ENCODE data around the gene CALHM1.
A peak's percentile ranks its signal among the peaks of the same experiment; 100 is the strongest.
"Not testable (repeated sequence)": the region's sequence is repeated elsewhere in the genome, so short reads cannot be mapped to it uniquely, and the experiment has no call there.

The CALHM1 gene, protein sequence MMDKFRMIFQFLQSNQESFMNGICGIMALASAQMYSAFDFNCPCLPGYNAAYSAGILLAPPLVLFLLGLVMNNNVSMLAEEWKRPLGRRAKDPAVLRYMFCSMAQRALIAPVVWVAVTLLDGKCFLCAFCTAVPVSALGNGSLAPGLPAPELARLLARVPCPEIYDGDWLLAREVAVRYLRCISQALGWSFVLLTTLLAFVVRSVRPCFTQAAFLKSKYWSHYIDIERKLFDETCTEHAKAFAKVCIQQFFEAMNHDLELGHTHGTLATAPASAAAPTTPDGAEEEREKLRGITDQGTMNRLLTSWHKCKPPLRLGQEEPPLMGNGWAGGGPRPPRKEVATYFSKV

GRCh38 chr10:103458720-103459119, at the start of gene CALHM1:
Gene CALHM1 (minus strand): TSS chr10:103458900. CDS start chr10:103458751, 149 bp downstream.
- Histone ChIP-seq H3K9me3 (ENCODE audit: control insufficient read depth, insufficient read depth, low read length) (no peaks in the 10 kb centered on the region), H3K36me3 (ENCODE audit: insufficient read depth, low read length) (no peaks in the 10 kb centered on the region), H3K4me1 (ENCODE audit: insufficient read depth, low read length) (no peaks in the 10 kb centered on the region; the same call in 1 of the 2 replicates), H3K9ac (ENCODE audit: low read depth, low read length) (no peak within 1 kb of the TSS)

DNA sequence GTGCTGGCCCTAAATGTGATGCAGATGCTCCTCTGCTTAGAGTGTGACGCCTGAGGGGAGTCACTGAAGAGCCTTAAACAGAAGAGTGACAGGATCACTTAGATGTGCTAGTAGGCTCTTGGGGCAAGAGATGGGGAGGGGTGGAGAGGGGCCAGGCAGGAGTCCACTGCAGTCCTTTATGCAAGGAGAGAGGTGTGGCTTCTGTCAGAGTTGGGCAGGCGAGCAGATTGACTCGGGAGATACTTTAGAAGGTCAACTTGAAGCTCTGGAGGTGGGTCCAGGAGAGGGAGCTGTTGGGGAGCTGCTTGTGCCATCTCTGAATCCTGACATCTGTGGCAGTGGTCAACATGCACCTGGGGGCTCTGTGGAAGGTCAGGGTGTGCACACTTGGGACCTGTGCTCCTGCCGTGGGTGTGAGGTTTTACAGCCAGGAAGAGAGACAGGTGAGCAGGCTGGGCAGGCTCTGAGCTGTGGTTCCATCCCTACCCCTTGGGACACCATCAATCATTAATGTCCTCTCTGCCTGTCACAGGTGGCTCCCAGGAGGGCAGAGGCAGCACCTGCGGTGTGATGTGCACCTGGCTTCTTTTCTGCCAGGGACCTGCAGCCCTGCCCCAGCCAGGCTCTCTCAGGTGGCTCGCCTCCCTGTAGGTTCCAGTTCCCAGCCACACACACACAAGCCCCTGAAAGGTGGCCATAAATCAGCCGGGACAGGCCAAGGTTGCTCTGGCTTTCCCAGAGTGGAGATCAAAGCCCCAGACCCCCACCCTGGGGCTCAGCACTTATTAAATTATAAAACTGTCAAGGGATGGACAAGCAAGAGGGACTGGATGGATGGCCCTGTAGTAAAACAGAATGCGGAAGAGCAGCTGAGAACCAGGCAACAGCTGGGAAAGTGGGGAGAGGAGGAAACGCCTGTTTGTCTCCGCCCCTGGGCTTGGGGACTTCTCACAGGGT, 48.8 kb upstream of the CALHM1 start:
- H3K36me3 ChIP-seq (ENCODE audit: insufficient read depth, low read length): no peaks in the 10 kb centered on the region; the same call in 1 of the 2 replicates
- H3K9me3 ChIP-seq (ENCODE audit: control insufficient read depth, insufficient read depth, low read length): no peaks in the 10 kb centered on the region
- no peak overlapping the region for H3K9ac ChIP-seq (ENCODE audit: low read depth, low read length)
- peaks cover 16% of the 10 kb centered on the region; the same call in 1 of the 2 replicates for H3K4me1 ChIP-seq (ENCODE audit: insufficient read depth, low read length)

DNA sequence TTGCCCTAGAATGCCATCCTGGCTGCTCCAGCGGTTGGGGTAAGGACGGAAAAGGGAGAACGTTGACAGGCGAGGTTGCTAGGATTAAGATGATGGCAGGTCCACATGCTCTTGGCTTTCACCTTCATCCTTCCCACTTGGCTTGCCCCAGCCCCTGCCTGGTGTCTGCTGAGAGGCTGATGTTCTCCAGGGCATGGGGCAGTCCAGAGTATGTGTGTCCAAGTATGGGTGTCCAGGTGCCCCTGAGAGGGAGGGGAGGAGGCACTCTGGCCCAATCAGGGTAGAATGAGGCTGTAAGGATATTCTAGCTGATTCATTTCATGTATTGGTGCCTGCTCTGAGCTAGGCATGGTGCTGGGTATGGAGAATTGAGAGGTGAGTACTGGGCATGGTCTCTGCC, 47.4 kb upstream of the CALHM1 start:
- Histone ChIP-seq H3K4me1 (ENCODE audit: insufficient read depth, low read length) (peaks cover 15% of the 10 kb centered on the region; the same call in 1 of the 2 replicates), H3K9me3 (ENCODE audit: control insufficient read depth, insufficient read depth, low read length) (no peaks in the 10 kb centered on the region), H3K36me3 (ENCODE audit: insufficient read depth, low read length) (no peaks in the 10 kb centered on the region; the same call in 1 of the 2 replicates), H3K9ac (ENCODE audit: low read depth, low read length) (no peak overlapping the region)

GRCh38 chr10:103504181-103504783, 45.6 kb upstream of the CALHM1 start:
- H3K36me3 ChIP-seq (ENCODE audit: insufficient read depth, low read length): no peaks in the 10 kb centered on the region
- H3K9me3 ChIP-seq (ENCODE audit: control insufficient read depth, insufficient read depth, low read length): no peaks in the 10 kb centered on the region
- H3K4me1 ChIP-seq (ENCODE audit: insufficient read depth, low read length): peaks cover 31% of the 10 kb centered on the region; the same call in 1 of the 2 replicates
- no peak overlapping the region for H3K9ac ChIP-seq (ENCODE audit: low read depth, low read length)

DNA sequence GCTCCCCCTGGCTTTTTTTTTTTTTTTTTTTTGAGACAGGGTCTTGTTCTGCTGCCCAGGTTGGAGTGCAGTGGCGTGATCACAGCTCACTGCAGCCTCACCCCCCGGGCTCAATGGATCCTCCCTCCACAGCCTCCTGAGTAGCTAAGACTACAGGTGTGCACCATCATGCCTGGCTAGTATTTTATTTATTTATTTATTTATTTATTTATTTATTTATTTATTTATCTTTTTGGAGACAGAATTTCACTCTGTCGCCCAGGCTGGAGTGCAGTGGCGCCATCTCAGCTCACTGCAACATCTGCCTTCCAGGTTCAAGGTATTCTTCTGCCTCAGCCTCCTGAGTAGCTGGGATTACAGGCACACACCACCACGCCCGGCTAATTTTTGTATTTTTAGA, 45.1 kb upstream of the CALHM1 start:
- not testable (repeated sequence) for H3K36me3 ChIP-seq (ENCODE audit: insufficient read depth, low read length); H3K9me3 ChIP-seq (ENCODE audit: control insufficient read depth, insufficient read depth, low read length); H3K9ac ChIP-seq (ENCODE audit: low read depth, low read length)
- H3K4me1 ChIP-seq (ENCODE audit: insufficient read depth, low read length): peaks cover 31% of the 10 kb centered on the region; the same call in 1 of the 2 replicates

GRCh38 chr10:103502849-103503660, 44.4 kb upstream of the CALHM1 start:
- Histone ChIP-seq H3K9ac (ENCODE audit: low read depth, low read length) (no peak overlapping the region), H3K36me3 (ENCODE audit: insufficient read depth, low read length) (no peaks in the 10 kb centered on the region), H3K4me1 (ENCODE audit: insufficient read depth, low read length) (peaks cover 31% of the 10 kb centered on the region; the same call in 1 of the 2 replicates), H3K9me3 (ENCODE audit: control insufficient read depth, insufficient read depth, low read length) (no peaks in the 10 kb centered on the region)

DNA sequence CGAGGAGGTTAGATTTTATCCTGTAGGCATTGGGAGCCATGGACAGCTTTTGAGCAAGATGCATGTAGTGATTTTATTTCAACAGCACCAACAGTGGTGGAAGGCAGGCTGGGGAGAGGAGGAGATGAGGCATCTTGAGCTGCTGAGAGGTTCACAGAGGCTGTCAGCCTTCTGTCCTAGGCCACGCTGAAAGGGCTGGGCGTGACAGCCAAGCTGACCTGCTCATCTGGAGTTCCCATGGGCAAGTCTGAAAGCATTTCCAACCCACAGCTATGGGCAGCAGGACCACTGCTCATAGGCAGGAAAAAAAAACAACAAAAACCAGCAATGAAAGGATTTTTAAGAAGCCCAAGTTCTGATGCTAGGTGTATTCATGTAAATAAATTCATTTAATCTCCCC, 42.5 kb upstream of the CALHM1 start:
- H3K36me3 ChIP-seq (ENCODE audit: insufficient read depth, low read length): no peaks in the 10 kb centered on the region
- H3K9me3 ChIP-seq (ENCODE audit: control insufficient read depth, insufficient read depth, low read length): no peaks in the 10 kb centered on the region
- peaks cover 26% of the 10 kb centered on the region; the same call in 1 of the 2 replicates for H3K4me1 ChIP-seq (ENCODE audit: insufficient read depth, low read length)
- H3K9ac ChIP-seq (ENCODE audit: low read depth, low read length): no peak overlapping the region

DNA sequence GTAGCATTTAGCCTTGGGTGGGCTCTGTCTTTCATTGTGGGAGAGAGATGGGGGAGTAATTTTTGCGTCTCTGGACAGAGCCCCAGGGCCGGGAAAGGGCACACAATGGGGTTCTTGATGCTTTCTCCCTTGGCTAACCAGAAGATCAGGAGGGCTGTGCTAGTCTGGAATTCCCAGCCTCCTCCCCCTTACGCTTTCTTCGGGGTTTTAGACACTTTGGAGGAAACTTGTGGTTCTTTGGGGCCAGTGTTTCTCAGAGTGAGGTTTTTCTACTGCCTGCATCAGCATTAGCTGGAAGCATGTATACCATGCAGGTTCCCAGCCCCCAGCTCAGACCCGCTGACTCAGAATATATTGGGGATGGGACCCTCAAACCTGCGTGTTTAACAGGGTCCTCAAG, 41.8 kb upstream of the CALHM1 start:
- H3K36me3 ChIP-seq (ENCODE audit: insufficient read depth, low read length): no peaks in the 10 kb centered on the region
- no peak overlapping the region for H3K9ac ChIP-seq (ENCODE audit: low read depth, low read length)
- no peaks in the 10 kb centered on the region for H3K9me3 ChIP-seq (ENCODE audit: control insufficient read depth, insufficient read depth, low read length)
- H3K4me1 ChIP-seq (ENCODE audit: insufficient read depth, low read length): peaks cover 26% of the 10 kb centered on the region; the same call in 1 of the 2 replicates

- no peak overlapping the region for H3K9ac ChIP-seq (ENCODE audit: low read depth, low read length)
- H3K4me1 ChIP-seq (ENCODE audit: insufficient read depth, low read length): peaks cover 26% of the 10 kb centered on the region; the same call in 1 of the 2 replicates
- H3K36me3 ChIP-seq (ENCODE audit: insufficient read depth, low read length): no peaks in the 10 kb centered on the region
- no peaks in the 10 kb centered on the region for H3K9me3 ChIP-seq (ENCODE audit: control insufficient read depth, insufficient read depth, low read length)
Observed at GRCh38 chr10:103499881-103500280, 41.2 kb upstream of the CALHM1 start.

- H3K4me1 ChIP-seq (ENCODE audit: insufficient read depth, low read length): peaks cover 18% of the 10 kb centered on the region; the same call in 1 of the 2 replicates
- no peaks in the 10 kb centered on the region for H3K36me3 ChIP-seq (ENCODE audit: insufficient read depth, low read length)
- H3K9me3 ChIP-seq (ENCODE audit: control insufficient read depth, insufficient read depth, low read length): no peaks in the 10 kb centered on the region
- no peak overlapping the region for H3K9ac ChIP-seq (ENCODE audit: low read depth, low read length)
Observed at GRCh38 chr10:103498936-103499638, 40.4 kb upstream of the CALHM1 start.

GRCh38 chr10:103497161-103497915, 38.6 kb upstream of the CALHM1 start:
- Histone ChIP-seq H3K36me3 (ENCODE audit: insufficient read depth, low read length) (no peaks in the 10 kb centered on the region), H3K9me3 (ENCODE audit: control insufficient read depth, insufficient read depth, low read length) (no peaks in the 10 kb centered on the region), H3K9ac (ENCODE audit: low read depth, low read length) (no peak overlapping the region), H3K4me1 (ENCODE audit: insufficient read depth, low read length) (peaks cover 26% of the 10 kb centered on the region)

DNA sequence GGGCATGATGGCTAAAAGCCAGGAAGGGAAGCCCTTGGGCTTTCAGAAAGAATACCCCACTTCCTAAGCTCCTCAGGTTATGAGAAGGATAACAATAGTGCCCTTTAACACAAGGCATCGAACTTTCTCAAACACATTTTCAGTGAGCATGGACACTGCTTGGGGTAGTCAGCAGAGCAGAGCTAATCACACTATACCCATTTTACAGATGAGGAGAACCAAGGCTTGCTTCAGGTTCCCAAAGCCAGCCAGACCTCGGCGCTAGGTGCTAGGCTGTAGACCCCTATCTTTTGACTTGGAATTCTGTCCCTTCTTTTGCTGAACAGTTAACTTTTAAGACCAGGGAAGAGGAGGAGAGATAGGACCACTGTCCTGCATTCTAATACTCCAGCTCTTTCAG, 36.6 kb upstream of the CALHM1 start:
- H3K9ac ChIP-seq (ENCODE audit: low read depth, low read length): peak overlapping the region; percentile 72; the same call in 1 of the 2 replicates
- no peaks in the 10 kb centered on the region for H3K36me3 ChIP-seq (ENCODE audit: insufficient read depth, low read length)
- H3K4me1 ChIP-seq (ENCODE audit: insufficient read depth, low read length): peaks cover 27% of the 10 kb centered on the region
- no peaks in the 10 kb centered on the region for H3K9me3 ChIP-seq (ENCODE audit: control insufficient read depth, insufficient read depth, low read length)
